GM18858 (cell line): ENCODE measurements around the gene DNAJC19.

Source experiments
- ATAC-seq: cut with Tn5 transposase; IDR thresholded peaks from one replicate; pipeline ENCODE4 v1.9.1; 2021; ENCODE audit not compliant: unreplicated experiment

Gene DNAJC19

GRCh38 chr3:180962530-180962929 lies 27.0 kb downstream of the DNAJC19 start:
- ATAC-seq: no peak

GRCh38 chr3:180961552-180961951 lies 28.0 kb downstream of the DNAJC19 start:
- ATAC-seq: no peak

- ATAC-seq: no peak
Observed at GRCh38 chr3:180961087-180961486, 28.4 kb downstream of the DNAJC19 start.

- peak; percentile 44 for ATAC-seq
Observed at GRCh38 chr3:180959691-180960090, 29.8 kb downstream of the DNAJC19 start.

- ATAC-seq: peak; percentile 87
Observed at GRCh38 chr3:180947761-180948390, 41.7 kb downstream of the DNAJC19 start.

GRCh38 chr3:180940826-180941225 lies 48.7 kb downstream of the DNAJC19 start:
- no peak for ATAC-seq

GRCh38 chr3:180934638-180935037 lies 54.9 kb downstream of the DNAJC19 start:
- no peak for ATAC-seq
